Thyroid gland (tissue), 4 donors: ENCODE data around the gene SEMA6B. TPM values are rescaled to one million over a fixed set of nuclear protein-coding genes. Genes with fewer than 3 reads are reported as not detected.

ENCODE experiments used
- DNase-seq, 2 donors: peaks; one replicate each; pipeline ENCODE4 v3.0.0-alpha.2; 2019
- H3K27ac ChIP-seq, 3 donors: fragments of 200-600 bp; sonication (generic); 1 replicate in 2 of 3; 2 replicates in 1 of 3; pipeline ENCODE4 v1.5.1; 2016 to 2019; ENCODE audit warnings: mild to moderate bottlenecking in 1 of 3, moderate library complexity in 1 of 3
- H3K27me3 ChIP-seq: fragments of 200-600 bp; sonication (generic); one replicate; pipeline ENCODE4 v1.5.1; 2019
- H3K36me3 ChIP-seq, 2 donors: fragments of 200-600 bp; sonication (generic); one replicate each; pipeline ENCODE4 v1.5.1; 2016 to 2019
- H3K4me1 ChIP-seq, 2 donors: fragments of 200-600 bp; sonication (generic); one replicate each; pipeline ENCODE4 v1.5.1; 2017 to 2019
- H3K4me3 ChIP-seq, 3 donors: fragments of 200-600 bp; sonication (generic); replicated peaks in 1 of 3; 1 replicate in 2 of 3; 2 replicates in 1 of 3; pipeline ENCODE4 v1.5.1; 2016; ENCODE audit warnings: mild to moderate bottlenecking in 1 of 3
- H3K9me3 ChIP-seq: fragments of 200-600 bp; sonication (generic); one replicate; pipeline ENCODE4 v1.5.1; 2017
- POLR2A ChIP-seq, 2 donors: fragments of 450-650 bp; IDR thresholded peaks; one replicate each; pipeline ENCODE4 v1.6.1; 2017; ENCODE audit warnings: antibody characterized with exemption in 2 of 2, mild to moderate bottlenecking in 2 of 2, moderate library complexity in 1 of 2
- WGBS, 2 donors: methylation state at CpG; one replicate each; pipeline ENCODE4 v1.1.5; 2017; 5-methylcytosine and 5-hydroxymethylcytosine counted together
- intact Hi-C: fragments of 100-400 bp; cut with DNase I; formaldehyde crosslinking; loops from one replicate; pipeline ENCODE4 v1.15.1; 2023
- total RNA-seq, 4 donors: library from RNA; depleted of rRNA; stranded (reverse); fragments of >200 nt; gene quantifications; one replicate each; pipeline ENCODE4 v1.2.3, GENCODE V29; 2016
- TF ChIP-seq, protein P1 (sequence below), 6 experiments: fragments of 200-600 bp in 3 of 6; fragments of 450-650 bp in 3 of 6; sonication (generic) in 3 of 6; IDR thresholded peaks; one replicate each; pipeline ENCODE4 v1.5.1; 2016 to 2019; ENCODE audit warnings: antibody characterized with exemption in 6 of 6, mild to moderate bottlenecking in 2 of 6, inconsistent platforms in 1 of 6, moderate library complexity in 1 of 6

The SEMA6B gene
- total RNA-seq, 4 donors from 2014 or later, result 1.2 to 9.1 (median 4.2) TPM

DNA sequence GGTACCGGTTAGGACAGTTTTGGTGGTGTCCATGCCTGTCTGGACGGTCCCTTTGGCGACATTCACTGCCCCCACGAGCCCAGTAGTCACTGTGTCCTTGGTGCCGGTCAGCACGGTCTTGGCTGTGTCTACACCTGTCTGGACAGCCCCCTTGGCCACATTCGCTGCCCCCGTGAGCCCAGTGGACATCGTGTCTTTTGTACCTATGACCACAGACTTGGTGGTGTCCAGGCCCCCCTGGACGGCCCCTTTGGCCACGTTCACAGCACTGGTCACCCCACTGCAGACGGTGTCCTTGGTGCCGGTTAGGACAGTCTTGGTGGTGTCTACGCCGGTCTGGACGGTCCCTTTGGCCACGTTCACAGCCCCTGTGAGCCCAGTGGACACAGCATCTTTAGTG lies 47.4 kb downstream of the SEMA6B start:
- WGBS, 2 donors, result 88 to 89% methylated on average over 17 of the region's 17 CpGs
- Histone ChIP-seq H3K4me3 (no peak overlapping the region), H3K4me1 (no peaks in the 10 kb centered on the region), H3K9me3 (no peaks in the 10 kb centered on the region), H3K27me3 (no peaks in the 10 kb centered on the region), H3K36me3 (no peaks in the 10 kb centered on the region), H3K27ac (no peak overlapping the region)
- TF ChIP-seq, protein P1, sequence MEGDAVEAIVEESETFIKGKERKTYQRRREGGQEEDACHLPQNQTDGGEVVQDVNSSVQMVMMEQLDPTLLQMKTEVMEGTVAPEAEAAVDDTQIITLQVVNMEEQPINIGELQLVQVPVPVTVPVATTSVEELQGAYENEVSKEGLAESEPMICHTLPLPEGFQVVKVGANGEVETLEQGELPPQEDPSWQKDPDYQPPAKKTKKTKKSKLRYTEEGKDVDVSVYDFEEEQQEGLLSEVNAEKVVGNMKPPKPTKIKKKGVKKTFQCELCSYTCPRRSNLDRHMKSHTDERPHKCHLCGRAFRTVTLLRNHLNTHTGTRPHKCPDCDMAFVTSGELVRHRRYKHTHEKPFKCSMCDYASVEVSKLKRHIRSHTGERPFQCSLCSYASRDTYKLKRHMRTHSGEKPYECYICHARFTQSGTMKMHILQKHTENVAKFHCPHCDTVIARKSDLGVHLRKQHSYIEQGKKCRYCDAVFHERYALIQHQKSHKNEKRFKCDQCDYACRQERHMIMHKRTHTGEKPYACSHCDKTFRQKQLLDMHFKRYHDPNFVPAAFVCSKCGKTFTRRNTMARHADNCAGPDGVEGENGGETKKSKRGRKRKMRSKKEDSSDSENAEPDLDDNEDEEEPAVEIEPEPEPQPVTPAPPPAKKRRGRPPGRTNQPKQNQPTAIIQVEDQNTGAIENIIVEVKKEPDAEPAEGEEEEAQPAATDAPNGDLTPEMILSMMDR (IDR thresholded peaks at IDR 0.05), result no peak
- DNase-seq, result no peak
- intact Hi-C loops, result no loop called here

DNA sequence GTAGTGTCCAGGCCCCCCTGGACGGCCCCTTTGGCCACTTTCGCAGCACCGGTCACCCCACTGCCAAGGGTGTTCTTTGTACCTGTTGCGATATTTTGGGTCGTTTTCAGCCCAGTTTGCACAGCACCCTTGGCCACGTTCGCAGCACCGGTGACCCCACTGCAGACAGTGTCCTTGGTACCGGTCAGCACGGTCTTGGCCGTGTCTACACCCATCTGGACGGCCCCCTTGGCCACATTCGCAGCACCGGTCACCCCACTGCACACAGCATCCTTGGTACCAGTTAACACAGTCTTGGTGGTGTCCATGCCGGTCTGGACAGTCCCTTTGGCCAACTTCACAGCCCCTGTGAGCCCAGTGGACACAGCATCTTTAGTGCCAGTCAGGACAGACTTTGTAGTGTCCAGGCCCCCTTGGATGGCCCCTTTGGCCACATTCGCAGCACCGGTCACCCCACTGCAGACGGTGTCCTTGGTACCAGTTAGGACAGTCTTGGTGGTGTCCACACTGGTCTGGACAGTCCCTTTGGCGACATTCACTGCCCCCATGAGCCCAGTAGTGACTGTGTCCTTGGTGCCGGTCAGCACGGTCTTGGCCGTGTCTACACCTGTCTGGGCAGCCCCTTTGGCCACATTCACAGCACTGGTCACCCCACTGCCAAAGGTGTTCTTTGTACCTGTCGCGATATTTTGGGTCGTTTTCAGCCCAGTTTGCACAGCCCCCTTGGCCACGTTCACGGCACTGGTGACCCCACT lies 48.0 kb downstream of the SEMA6B start:
- intact Hi-C loops, result no loop called here
- WGBS, 2 donors, result 82 to 83% methylated on average over 24 to 27 of the region's 27 CpGs

DNA sequence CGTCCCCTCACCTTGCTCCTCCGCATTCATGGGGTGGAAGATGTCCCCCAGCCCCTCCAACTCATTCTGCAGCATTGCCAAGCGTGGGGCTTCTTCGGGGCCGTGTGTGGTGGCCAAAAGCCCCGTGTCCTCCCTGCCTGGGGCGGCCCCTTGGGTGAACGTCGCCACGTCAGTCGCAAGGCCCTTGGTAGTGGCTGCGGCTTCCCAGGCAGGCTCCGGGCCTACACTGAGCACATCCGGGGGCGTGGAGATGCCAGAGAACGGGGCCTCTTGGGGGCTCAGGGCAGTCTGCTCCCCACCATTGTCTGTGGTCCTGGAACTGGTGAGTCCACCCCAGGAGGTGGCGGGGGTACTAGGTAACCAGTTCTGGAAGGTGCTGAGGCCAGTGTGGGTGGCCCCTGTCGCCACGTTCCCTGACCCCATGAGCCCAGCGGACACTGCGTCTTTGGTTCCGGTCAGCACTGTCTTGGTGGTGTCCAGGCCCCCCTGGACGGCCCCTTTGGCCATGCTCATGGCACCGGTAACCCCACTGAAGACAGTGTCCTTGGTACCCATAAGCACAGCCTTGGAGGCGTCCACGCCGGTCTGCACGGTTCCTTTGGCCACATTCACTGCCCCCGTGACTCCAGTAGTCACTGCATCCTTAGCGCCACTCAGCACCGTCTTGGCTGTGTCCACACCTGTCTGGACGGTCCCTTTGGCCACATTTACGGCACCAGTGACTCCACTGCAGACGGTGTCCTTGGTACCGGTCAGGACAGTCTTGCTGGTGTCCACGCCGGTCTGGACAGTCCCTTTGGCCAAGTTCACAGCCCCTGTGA lies 48.8 kb downstream of the SEMA6B start:
- TF ChIP-seq, protein P1 (IDR thresholded peaks at IDR 0.05), result no peak
- TF ChIP-seq POLR2A (IDR thresholded peaks at IDR 0.05), result no peak
- Histone ChIP-seq H3K4me1 (no peaks in the 10 kb centered on the region), H3K27me3 (no peaks in the 10 kb centered on the region), H3K4me3 (no peak overlapping the region), H3K27ac (no peak overlapping the region), H3K36me3 (no peaks in the 10 kb centered on the region), H3K9me3 (no peaks in the 10 kb centered on the region)
- intact Hi-C loops, result no loop called here
- WGBS, 2 donors, result 79 to 88% methylated on average over 19 to 28 of the region's 37 CpGs
- DNase-seq, result no peak

More for the DNA sequence above, 48.0 kb downstream of the SEMA6B start:
- TF ChIP-seq POLR2A (IDR thresholded peaks at IDR 0.05), result no peak
- TF ChIP-seq, protein P1 (IDR thresholded peaks at IDR 0.05), result no peak
- no peaks in the 10 kb centered on the region for H3K4me1 ChIP-seq
- H3K36me3 ChIP-seq, result no peaks in the 10 kb centered on the region
- H3K9me3 ChIP-seq, result no peaks in the 10 kb centered on the region
- H3K27me3 ChIP-seq, result no peaks in the 10 kb centered on the region
- DNase-seq, result no peak
- H3K4me3 ChIP-seq, result no peak overlapping the region
- H3K27ac ChIP-seq, result no peak overlapping the region

DNA sequence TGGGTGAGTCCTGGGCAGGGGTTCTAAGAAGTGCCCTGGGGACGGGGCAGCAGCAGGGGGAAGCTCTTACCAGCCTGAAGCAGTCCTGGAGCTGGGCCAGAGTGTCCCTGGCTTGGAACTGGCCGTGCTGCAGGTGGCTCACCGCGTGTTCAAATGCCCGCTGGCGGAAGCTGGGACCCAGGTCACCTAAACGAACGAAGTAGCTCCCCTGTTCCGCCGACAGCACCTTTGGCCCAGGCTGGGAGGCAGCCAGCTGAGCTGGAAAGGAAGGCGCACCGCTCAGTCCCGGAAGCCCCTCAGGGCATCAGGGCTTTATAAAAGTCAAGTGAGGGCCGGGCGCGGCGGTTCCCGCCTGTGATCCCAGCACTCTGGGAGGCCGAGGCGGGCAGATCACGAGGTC lies 50.8 kb downstream of the SEMA6B start:
- Histone ChIP-seq H3K27me3 (no peaks in the 10 kb centered on the region), H3K9me3 (no peaks in the 10 kb centered on the region), H3K4me3 (no peak overlapping the region), H3K27ac (no peak overlapping the region), H3K36me3 (no peaks in the 10 kb centered on the region), H3K4me1 (no peaks in the 10 kb centered on the region)
- no peak for TF ChIP-seq POLR2A (IDR thresholded peaks at IDR 0.05)
- TF ChIP-seq, protein P1 (IDR thresholded peaks at IDR 0.05), result no peak
- 79 to 82% methylated on average over 2 to 17 of the region's 21 CpGs for WGBS, 2 donors
- no peak for DNase-seq
- intact Hi-C loops, result no loop called here

DNA sequence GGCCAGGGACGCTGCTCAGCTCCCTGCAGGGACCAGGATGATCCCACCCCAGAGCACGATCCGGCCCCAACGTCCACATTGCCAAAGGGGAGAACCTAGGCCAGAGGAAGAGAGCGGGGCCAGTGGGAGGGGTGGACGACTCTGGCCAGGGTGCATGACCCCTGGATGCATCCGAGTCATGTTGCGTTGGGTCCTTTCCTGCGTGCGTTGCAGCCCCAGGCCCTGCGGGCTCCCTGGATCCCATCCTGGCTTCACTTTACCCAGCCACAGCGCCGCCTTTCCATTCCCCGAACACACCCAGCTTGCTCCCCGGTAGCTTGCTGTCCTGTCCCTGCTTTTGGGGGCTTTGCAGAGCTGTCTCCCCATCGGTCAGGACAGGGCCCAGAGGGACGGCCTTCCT lies 51.7 kb downstream of the SEMA6B start:
- 74 to 85% methylated on average over 14 to 17 of the region's 17 CpGs for WGBS, 2 donors
- no peak overlapping the region for H3K27ac ChIP-seq
- intact Hi-C loops, result no loop called here
- no peaks in the 10 kb centered on the region for H3K27me3 ChIP-seq
- no peak overlapping the region for H3K4me3 ChIP-seq
- TF ChIP-seq, protein P1 (IDR thresholded peaks at IDR 0.05), result no peak
- no peak for TF ChIP-seq POLR2A (IDR thresholded peaks at IDR 0.05)
- no peaks in the 10 kb centered on the region for H3K4me1 ChIP-seq
- no peaks in the 10 kb centered on the region for H3K9me3 ChIP-seq
- no peak for DNase-seq
- H3K36me3 ChIP-seq, result peaks cover 3 to 6% of the 10 kb centered on the region in 2 donors
